ENCODE measurements around the gene ULK3.

The ULK3 gene

GRCh38 chr15:74798388-74799254 lies 44.3 kb downstream of the ULK3 start:
- DNase-seq = no peak

- no peak for DNase-seq
Observed at GRCh38 chr15:74795966-74796625, 46.9 kb downstream of the ULK3 start.

DNA sequence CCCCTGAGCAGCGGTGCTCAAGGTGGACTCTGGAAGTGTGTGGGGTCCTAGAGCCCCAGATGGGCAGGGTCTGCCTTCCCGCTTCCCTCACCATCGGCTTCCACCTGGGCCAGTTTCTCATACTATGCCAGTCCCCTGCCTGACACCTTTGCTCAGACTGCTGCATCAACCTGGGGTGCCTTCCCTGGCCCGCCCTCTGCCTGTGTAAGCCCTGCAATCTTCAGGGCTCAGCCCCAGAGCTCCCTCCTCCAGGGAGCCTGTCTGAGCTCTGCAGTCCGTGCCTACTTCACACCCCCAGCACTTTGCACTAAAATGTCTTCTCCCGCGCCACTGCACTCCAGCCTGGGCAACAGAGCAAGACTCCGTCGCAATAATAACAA lies 48.0 kb downstream of the ULK3 start:
- DNase-seq = no peak

DNA sequence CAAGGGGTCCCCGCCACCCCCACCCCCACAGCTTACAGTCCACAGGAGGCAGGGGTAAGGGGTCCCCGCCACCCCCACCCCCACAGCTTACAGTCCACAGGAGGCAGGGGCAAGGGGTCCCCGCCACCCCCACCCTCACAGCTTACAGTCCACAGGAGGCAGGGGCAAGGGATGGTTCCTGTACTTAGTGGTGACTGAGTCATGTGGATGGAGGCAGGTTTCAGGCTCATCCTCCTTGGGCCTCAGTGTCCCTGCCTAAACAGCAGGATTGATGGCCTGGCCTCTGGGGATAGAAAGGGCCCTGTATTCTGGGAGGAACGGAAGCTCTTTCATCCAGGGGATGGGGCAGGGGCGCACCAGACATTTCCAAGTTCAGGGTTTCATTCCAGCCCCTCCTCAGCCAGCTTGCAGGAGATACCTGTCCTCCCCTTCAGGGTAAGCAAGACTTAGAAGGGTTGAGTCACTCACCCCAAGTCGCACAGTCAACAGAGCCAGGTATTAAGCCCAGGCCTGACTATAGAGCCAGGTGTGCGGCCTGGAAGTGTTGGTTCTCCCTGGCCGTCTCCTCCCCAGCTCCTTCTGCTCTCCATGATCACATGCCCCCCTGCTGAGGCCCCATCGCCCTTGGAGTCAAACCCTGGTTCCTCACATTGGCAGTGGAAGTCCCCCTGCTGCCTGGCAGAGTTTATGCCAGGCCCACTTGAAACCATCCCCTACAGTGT lies 48.5 kb downstream of the ULK3 start:
- DNase-seq = no peak

DNA sequence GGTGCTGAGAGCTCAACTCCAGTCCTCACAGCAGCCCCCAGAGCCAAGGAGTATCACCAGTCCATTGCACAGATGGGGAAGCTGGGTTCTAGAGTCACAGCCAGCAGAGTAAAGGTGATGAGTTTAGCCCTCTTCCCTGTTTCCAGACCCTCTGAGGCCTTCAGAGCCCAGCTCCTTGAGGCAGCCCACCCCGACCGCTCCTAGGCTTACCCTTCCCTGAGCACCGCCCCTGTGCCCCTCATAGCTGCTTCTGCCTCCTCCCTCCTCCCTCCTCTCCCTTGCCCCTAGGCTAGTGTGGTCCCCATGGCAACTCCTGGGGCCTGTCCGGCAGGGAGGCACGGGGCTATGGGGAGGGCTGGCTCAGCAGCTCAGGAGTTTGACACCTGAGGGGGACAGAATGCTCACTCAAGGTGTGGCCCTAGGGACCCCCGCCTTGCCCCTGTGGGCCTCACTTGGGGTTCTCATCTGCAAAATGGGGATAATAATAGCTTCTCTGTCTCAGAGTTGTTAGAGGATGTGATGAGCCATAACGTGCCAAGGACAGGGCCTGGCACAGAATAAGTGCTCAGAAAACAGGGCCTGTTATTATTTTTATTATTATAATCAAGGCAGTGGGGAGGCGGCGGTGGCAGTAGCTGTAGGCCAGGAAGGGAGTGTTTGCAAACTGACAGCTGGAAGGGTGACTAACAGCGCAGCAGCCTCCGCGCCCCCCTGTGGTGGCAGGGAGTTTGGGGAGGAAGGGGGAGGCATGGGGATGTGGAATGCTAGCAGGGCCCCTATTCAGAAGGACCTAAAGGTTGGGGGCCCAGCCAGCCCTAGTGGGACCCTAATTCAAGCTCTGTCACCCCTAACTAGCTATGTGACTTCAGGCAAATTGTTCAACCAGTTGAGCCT lies 49.6 kb downstream of the ULK3 start:
- DNase-seq = peak; percentile 84

GRCh38 chr15:74792227-74793016 lies 50.5 kb downstream of the ULK3 start:
- no peak for DNase-seq

DNA sequence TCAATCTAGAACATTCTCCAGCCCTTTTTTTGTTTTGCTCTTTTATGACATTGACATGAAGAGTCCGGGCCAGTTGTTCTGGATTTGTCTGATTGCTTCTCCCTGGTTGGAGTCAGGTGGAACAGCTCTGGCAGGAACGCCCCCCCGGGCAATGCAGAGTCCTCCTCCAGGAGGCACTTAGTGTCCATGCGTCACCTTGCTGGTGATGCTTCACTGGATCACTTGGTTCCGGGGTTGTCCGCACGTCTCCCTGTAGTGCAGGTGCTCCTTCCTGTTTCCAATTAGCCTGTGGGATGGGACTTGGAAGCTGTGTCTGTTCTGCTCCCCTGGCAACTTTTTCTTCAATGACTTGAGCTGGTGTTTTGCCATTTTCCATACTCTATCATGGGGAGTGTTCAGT lies 51.3 kb downstream of the ULK3 start:
- no peak for DNase-seq

DNA sequence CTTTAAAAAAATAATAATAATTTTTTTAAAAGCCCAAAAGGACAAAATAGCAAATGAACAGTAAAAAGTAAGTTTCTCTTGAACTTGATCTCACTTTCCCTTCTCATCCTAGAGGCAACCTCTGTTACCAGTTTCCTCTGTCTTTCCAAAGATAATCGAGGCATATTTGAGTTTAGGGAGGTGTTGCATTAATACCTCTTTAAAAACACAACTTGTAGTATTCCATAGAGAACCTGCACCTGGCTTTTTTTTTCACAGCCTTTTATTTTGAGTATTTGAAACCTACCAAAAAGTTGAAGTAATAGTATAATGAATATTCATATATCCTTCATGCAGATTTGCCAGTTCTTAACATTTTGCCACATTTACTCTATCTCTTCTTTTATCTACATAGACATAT lies 51.9 kb downstream of the ULK3 start:
- DNase-seq = no peak

DNA sequence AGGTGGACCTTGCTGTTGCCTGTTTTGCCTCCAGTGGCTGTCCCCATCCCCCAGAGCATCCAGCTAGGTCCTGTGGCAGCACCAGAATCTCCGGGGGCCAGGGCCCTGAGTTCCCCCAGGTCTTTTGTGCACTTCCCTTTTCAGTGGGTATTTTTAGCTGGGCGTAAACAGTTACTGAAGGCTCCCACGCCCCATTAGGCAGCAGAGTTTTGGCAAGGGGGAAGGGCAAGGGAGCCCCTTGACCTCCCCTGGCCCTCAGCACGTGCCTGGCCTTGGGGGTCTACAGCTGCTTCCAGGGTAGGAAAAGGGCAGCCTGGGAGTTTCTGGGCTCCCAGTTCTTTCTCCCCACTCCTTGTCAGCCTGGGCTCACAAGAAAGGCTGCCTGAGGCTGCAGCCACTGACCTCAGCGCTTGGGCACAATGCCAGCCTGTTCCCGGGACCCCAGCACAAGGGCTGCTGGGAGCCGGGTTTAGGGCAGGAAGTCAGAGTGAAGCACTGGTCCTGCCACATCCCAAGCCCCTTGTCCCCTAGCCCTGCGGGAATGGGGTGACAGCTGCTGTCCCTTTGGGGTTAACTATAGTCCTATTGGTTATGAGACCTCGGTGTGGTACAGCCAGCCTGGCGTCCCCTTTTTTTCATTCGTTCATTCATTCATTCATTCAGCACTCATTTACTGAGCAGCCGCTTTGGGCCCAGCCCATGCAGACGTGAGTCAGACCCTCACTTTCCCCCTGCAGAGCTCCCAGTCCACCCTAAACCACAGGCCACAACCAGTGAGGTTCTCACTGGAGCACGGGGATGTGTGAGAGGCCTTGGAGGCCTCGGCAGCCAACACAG lies 52.7 kb downstream of the ULK3 start:
- DNase-seq = peak; percentile 90

- no peak for DNase-seq
Observed at GRCh38 chr15:74789741-74790079, 53.2 kb downstream of the ULK3 start.

DNA sequence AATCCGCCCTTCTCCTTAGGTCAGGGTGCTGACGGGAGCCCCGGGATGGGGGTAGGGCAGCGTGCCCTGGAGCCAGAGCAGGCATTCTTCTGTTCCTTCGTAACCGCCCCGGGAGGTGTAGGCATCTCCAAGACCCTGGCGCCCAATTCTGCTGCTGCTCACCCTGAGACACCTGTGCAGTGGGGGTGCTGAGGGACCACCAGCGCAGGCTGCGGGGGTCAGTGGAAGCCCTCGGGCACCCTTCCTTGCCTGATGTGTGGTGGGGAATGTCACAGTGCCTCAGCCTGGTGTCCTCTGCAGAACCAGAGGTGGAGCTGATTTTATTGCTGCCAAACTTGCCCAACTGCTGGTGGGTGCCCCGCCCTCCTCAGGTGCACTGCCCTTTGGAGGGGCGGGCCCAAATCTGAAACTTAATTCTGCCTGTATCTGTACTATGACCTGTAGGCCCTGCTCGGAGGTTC lies 53.8 kb downstream of the ULK3 start:
- no peak for DNase-seq

GRCh38 chr15:74788683-74789151 lies 54.2 kb downstream of the ULK3 start:
- DNase-seq = peak; percentile 77

DNA sequence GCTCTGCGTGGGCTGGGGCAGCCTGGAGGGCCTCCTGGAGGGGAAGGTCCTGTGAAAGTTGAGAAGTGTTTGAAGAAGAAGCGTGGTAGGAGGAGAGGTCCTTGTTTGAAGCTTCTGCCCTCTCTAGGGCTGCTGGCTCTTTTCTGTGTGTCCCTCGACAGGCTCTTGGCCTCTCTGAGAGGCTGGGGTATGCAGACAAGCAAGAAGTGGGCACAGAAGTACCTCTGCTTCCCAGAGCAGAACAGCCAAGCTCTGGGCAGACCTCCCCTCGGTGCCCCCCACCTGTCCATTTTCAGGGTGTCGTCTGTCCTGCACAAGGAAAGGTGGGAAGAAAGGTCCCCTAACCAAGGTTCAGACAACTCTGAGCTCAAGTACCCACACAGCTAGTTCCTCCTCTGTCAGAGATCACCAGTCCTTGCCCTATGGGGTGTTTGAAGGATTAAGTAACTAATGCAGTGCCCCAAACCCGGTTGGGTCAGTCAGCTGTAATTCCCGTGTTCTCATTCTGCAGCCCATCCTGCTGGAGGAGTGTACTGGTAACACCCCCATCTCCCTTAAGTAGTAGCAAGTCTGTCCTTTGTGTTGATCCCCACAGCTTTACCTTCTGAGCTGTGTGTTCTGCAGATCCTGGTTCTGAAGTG lies 54.8 kb downstream of the ULK3 start:
- peak; percentile 48 for DNase-seq

DNA sequence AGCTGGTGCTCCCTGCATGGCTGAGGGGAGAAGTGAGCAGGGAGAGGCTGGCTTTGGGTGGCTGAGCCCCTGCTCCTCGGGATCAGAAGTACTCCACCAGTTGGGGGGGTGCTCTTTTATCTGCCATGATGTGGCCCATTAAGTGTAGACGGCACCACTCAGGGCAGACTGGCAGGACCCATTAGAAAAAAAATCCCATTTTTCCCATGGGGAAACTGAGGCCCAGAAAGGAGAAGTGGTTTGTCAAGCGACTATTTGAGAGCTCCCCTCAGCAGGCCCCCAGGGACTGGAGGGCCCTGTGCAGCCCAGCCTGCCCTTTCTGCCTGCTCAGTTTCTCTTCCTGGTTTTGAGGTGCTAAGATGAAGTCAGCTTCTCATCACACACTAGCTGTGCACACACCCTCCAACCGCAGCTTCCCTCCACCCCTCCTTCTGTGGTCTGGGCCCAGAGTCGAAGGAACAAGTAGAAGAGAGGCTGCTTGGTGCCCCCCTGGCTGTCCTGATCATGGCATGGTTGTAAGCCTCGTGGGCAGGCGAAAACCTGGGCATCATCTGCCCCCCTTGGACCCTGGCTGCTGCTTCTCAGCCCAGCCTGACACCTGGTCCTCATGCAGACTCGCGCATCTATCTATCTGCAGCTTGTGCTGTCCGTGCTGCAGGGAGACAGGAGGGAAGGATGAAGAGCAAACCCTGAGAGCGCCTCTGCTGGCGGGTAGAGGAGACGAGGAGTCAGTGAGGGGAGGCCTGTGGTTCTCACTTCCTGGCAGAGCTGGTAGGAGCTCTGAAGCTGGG lies 55.5 kb downstream of the ULK3 start:
- peak; percentile 98 for DNase-seq

GRCh38 chr15:74786551-74787165 lies 56.3 kb downstream of the ULK3 start:
- DNase-seq = peak; percentile 44

Data from hematopoietic multipotent progenitor cell treated with erythropoietin and hydrocortisone succinate and interleukin-3 and kit ligand, for 4 days (in vitro differentiated cells).